Neural progenitor cell (in vitro differentiated cells): Measurements from ENCODE around the gene ADAM11. TPM values are rescaled to one million over a fixed set of nuclear protein-coding genes. Genes with fewer than 3 reads are reported as not detected.
A peak's percentile ranks its signal among the peaks of the same experiment; 100 is the strongest.

Source experiments
- DNase-seq: peaks from one replicate; pipeline ENCODE4 v3.0.0-alpha.2; 2016; ENCODE audit warnings: low spot score
- H2AFZ ChIP-seq: fragments of 200-600 bp; sonication (generic); replicated peaks from 2 replicates; pipeline ENCODE4 v1.6.1; 2016; ENCODE audit warnings: antibody characterized with exemption
- H3F3A ChIP-seq: fragments of 200-600 bp; sonication (generic); 2 replicates; pipeline ENCODE4 v1.6.1; 2016; ENCODE audit warnings: antibody characterized with exemption, low read depth
- H3K27ac ChIP-seq: fragments of 200-600 bp; sonication (generic); 2 replicates; pipeline ENCODE4 v1.5.1; 2016; ENCODE audit warnings: mild to moderate bottlenecking
- H3K27me3 ChIP-seq: fragments of 200-600 bp; sonication (generic); 2 replicates; pipeline ENCODE4 v1.6.1; 2016; ENCODE audit warnings: mild to moderate bottlenecking, moderate library complexity
- H3K36me3 ChIP-seq: fragments of 200-600 bp; sonication (generic); 2 replicates; pipeline ENCODE4 v1.5.1; 2016
- H3K4me1 ChIP-seq: fragments of 200-600 bp; sonication (generic); 2 replicates; pipeline ENCODE4 v1.6.1; 2016; ENCODE audit warnings: mixed run types
- H3K4me2 ChIP-seq: fragments of 200-600 bp; sonication (generic); 2 replicates; pipeline ENCODE4 v1.6.1; 2016
- H3K4me3 ChIP-seq: fragments of 200-600 bp; sonication (generic); 2 replicates; pipeline ENCODE4 v1.5.1; 2016
- H3K79me2 ChIP-seq: fragments of 200-600 bp; sonication (generic); 2 replicates; pipeline ENCODE4 v1.6.1; 2016; ENCODE audit warnings: low read depth
- H3K9ac ChIP-seq: fragments of 200-600 bp; sonication (generic); 2 replicates; pipeline ENCODE4 v1.6.1; 2016
- H3K9me3 ChIP-seq: fragments of 200-600 bp; sonication (generic); 2 replicates; pipeline ENCODE4 v1.5.1; 2016; ENCODE audit warnings: low read depth
- H4K20me1 ChIP-seq: fragments of 200-600 bp; sonication (generic); 2 replicates; pipeline ENCODE4 v1.6.1; 2016; ENCODE audit warnings: low read depth
- H3K27ac Mint-ChIP-seq: 3 replicates; pipeline ENCODE4 v1.8.0; 2021; ENCODE audit warnings: mixed read lengths
- H3K27me3 Mint-ChIP-seq: 2 replicates; pipeline ENCODE4 v1.8.0; 2022; ENCODE audit warnings: low read depth, mild to moderate bottlenecking, inconsistent platforms, moderate library complexity, mixed read lengths; ENCODE audit not compliant: insufficient read depth
- H3K36me3 Mint-ChIP-seq: 3 replicates; pipeline ENCODE4 v1.8.0; 2021; ENCODE audit warnings: mixed read lengths
- H3K4me1 Mint-ChIP-seq: 3 replicates; pipeline ENCODE4 v1.8.0; 2021; ENCODE audit warnings: mixed read lengths
- H3K4me3 Mint-ChIP-seq: 3 replicates; pipeline ENCODE4 v1.8.0; 2021; ENCODE audit warnings: mild to moderate bottlenecking, moderate library complexity, mixed read lengths
- H3K9me3 Mint-ChIP-seq: 3 replicates; pipeline ENCODE4 v1.8.0; 2020; ENCODE audit warnings: mixed read lengths
- EZH2 ChIP-seq: fragments of 200-600 bp; sonication (generic); IDR thresholded peaks from 2 replicates; pipeline ENCODE4 v1.6.1; 2017; ENCODE audit warnings: antibody characterized with exemption, mild to moderate bottlenecking, moderate library complexity
- EZH2phosphoT487 ChIP-seq: fragments of 200-600 bp; sonication (generic); IDR thresholded peaks from 2 replicates; pipeline ENCODE4 v1.6.1; 2017; ENCODE audit warnings: antibody characterized with exemption
- total RNA-seq: library from RNA; depleted of rRNA; stranded (reverse); fragments of >200 nt; gene quantifications from 2 replicates; pipeline ENCODE4 v1.2.3, GENCODE V29; 2015; ENCODE audit warnings: low replicate concordance
- TF ChIP-seq, protein P1 (sequence below): fragments of 200-600 bp; sonication (generic); IDR thresholded peaks from 2 replicates; pipeline ENCODE4 v1.5.1; 2017; ENCODE audit warnings: antibody characterized with exemption, mild to moderate bottlenecking

ADAM11 gene
- total RNA-seq, 1 donor from 2014 or later, result 1.4 TPM

DNA sequence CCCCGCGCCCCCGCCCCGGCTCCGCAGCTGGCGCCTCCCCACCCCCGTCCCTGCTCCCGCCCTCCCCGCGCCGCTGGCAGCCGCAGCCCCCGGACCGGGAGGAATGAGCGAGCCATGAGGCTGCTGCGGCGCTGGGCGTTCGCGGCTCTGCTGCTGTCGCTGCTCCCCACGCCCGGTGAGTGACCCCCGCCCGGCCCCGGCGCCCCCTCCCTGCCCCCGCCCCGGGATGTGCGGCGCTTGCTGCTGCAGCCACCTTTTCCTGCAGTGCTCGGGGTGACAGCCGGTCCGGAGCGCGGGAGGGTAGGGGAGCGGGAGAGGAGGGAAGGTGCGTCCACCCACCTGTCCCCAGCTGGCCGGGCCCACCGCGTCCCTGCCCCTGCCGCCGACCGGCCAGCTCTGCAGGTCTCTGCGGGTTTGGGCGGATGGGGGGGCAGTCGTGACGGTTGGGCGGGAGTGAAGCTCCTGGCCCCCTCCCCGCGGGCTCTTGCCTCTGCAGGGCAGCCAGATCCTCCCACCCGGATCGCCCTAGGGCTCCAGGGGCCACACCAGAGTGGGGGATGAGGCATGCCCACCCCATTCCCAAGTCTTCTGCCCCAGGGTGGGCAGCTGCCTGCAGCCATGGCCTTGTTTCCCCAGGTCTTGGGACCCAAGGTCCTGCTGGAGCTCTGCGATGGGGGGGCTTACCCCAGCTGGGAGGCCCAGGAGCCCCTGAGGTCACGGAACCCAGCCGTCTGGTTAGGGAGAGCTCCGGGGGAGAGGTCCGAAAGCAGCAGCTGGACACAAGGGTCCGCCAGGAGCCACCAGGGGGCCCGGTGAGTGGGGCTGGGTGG is 513 bp downstream of the ADAM11 start:
- Mint-ChIP-seq H3K9me3 (no peaks in the 10 kb centered on the region), H3K4me3 (no peak overlapping the region)
- no peak overlapping the region for H3K9ac ChIP-seq

DNA sequence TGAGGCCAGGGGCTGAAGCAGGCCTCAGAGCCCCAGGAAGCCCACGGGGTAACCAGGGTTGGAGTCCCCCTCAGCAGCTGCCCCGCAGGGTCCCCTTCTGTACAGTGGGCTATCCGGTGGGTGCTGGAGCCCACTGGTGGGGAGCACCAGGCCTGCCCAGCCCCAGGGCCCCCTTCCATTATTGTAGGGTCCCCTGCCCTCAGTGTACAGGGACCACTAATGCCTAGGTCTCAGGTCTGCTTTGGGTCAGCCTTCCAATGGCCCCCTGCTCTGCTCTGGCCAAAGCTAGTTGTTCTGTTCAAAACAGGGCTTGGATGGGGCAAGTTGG is 1.1 kb downstream of the ADAM11 start:
- peaks cover 17% of the 10 kb centered on the region for H3K4me1 ChIP-seq
- no peaks in the 10 kb centered on the region for H3K9me3 ChIP-seq
- TF ChIP-seq, protein P1, sequence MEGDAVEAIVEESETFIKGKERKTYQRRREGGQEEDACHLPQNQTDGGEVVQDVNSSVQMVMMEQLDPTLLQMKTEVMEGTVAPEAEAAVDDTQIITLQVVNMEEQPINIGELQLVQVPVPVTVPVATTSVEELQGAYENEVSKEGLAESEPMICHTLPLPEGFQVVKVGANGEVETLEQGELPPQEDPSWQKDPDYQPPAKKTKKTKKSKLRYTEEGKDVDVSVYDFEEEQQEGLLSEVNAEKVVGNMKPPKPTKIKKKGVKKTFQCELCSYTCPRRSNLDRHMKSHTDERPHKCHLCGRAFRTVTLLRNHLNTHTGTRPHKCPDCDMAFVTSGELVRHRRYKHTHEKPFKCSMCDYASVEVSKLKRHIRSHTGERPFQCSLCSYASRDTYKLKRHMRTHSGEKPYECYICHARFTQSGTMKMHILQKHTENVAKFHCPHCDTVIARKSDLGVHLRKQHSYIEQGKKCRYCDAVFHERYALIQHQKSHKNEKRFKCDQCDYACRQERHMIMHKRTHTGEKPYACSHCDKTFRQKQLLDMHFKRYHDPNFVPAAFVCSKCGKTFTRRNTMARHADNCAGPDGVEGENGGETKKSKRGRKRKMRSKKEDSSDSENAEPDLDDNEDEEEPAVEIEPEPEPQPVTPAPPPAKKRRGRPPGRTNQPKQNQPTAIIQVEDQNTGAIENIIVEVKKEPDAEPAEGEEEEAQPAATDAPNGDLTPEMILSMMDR, result no peak
- TF ChIP-seq EZH2phosphoT487 (no peak), EZH2 (no peak)
- Mint-ChIP-seq H3K9me3 (no peaks in the 10 kb centered on the region), H3K4me3 (peak overlapping the region; percentile 69), H3K36me3 (no peaks in the 10 kb centered on the region), H3K27ac (no peak overlapping the region), H3K27me3 (peaks cover 10% of the 10 kb centered on the region), H3K4me1 (no peaks in the 10 kb centered on the region)
- peaks cover 44% of the 10 kb centered on the region for H3K27me3 ChIP-seq
- H3K4me2 ChIP-seq, result peak overlapping the region; percentile 100
- no peak overlapping the region for H3K4me3 ChIP-seq
- peaks cover 14% of the 10 kb centered on the region for H3F3A ChIP-seq
- H2AFZ ChIP-seq, result no peak overlapping the region
- no peaks in the 10 kb centered on the region for H3K36me3 ChIP-seq
- H3K79me2 ChIP-seq, result no peaks in the 10 kb centered on the region
- no peak overlapping the region for H3K9ac ChIP-seq
- H3K27ac ChIP-seq, result no peak overlapping the region
- no peaks in the 10 kb centered on the region for H4K20me1 ChIP-seq
- DNase-seq, result no peak

More for the DNA sequence above, 513 bp downstream of the ADAM11 start:
- Histone ChIP-seq H3K4me1 (peaks cover 17% of the 10 kb centered on the region), H4K20me1 (no peaks in the 10 kb centered on the region), H3K27ac (no peak overlapping the region), H3K9me3 (no peaks in the 10 kb centered on the region), H3K79me2 (no peaks in the 10 kb centered on the region), H3F3A (peaks cover 14% of the 10 kb centered on the region), H3K27me3 (peaks cover 44% of the 10 kb centered on the region), H3K36me3 (no peaks in the 10 kb centered on the region), H3K4me3 (peak overlapping the region; percentile 68), H3K4me2 (peak overlapping the region; percentile 100), H2AFZ (peak overlapping the region; percentile 76)
- Mint-ChIP-seq H3K36me3 (no peaks in the 10 kb centered on the region), H3K27me3 (peaks cover 10% of the 10 kb centered on the region), H3K27ac (no peak overlapping the region), H3K4me1 (no peaks in the 10 kb centered on the region)
- DNase-seq, result peak; percentile 25
- TF ChIP-seq EZH2phosphoT487, result no peak
- TF ChIP-seq, protein P1, result peak; percentile 33

DNA sequence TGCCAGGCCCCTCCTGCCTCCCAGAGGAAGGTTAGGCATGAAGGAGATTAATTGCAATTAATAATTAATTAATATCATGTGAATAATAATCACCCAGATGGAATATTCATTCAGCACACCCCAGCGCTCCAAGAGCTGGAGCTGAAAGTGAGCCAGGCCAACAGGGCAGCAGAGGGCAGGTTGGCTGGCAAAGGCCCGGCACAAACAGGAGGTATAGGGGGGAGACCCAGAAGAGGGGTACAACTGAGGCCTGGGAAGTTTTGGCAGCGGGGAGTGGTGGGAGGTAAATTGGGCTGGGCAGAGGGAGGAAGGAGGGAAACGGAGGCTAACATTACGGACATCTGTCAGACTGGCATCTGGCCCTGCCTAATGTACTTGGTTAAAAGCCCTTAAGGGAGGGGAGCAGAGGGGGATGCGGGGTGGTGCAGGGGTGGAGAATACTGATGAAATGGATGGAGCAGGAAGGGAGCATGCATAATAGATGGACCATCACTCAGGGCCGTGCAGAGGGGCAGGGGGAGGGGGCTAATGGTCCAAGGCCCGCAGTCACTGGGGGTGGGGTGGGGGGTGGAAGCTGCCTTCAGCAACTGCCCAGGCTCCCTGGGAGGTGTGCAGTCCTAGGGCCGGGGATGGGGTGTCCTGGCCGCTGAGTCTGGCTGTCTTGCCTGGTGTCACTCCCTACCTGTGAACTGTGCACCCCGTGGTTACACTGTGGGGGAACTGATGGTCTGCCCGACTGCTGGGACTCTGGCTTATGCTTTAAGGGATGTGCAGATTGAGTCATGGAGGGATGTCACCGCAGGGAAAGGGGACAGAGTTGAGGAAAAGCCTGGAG is 1.9 kb downstream of the ADAM11 start:
- no peak overlapping the region for H3K9ac ChIP-seq
- DNase-seq, result no peak

More for the DNA sequence above, 1.9 kb downstream of the ADAM11 start:
- H3K36me3 ChIP-seq, result no peaks in the 10 kb centered on the region
- Mint-ChIP-seq H3K36me3 (no peaks in the 10 kb centered on the region), H3K27ac (peak overlapping the region; percentile 74), H3K27me3 (peaks cover 10% of the 10 kb centered on the region), H3K4me1 (no peaks in the 10 kb centered on the region), H3K4me3 (peak overlapping the region; percentile 69), H3K9me3 (no peaks in the 10 kb centered on the region)
- no peak overlapping the region for H2AFZ ChIP-seq
- H3K79me2 ChIP-seq, result no peaks in the 10 kb centered on the region
- H3K9me3 ChIP-seq, result no peaks in the 10 kb centered on the region
- TF ChIP-seq, protein P1, result no peak
- no peak for TF ChIP-seq EZH2phosphoT487
- TF ChIP-seq EZH2, result no peak
- H3K27me3 ChIP-seq, result peaks cover 44% of the 10 kb centered on the region
- H3K27ac ChIP-seq, result no peak overlapping the region
- H3F3A ChIP-seq, result peaks cover 15% of the 10 kb centered on the region
- H3K4me3 ChIP-seq, result no peak overlapping the region
- H3K4me1 ChIP-seq, result peaks cover 17% of the 10 kb centered on the region
- no peaks in the 10 kb centered on the region for H4K20me1 ChIP-seq
- peak overlapping the region; percentile 100 for H3K4me2 ChIP-seq
